ENCODE data around the gene CD80.

Gene CD80

GRCh38 chr3:119543147-119543546 is 16.3 kb downstream of the CD80 start:
- DNase-seq = no peak

GRCh38 chr3:119542168-119542767 is 17.1 kb downstream of the CD80 start:
- no peak for DNase-seq

- no peak for DNase-seq
These were observed 17.9 kb downstream of the CD80 start for GRCh38 chr3:119541547-119541946.

GRCh38 chr3:119538772-119539171 is 20.6 kb downstream of the CD80 start:
- DNase-seq = no peak

GRCh38 chr3:119536757-119537156 is 22.7 kb downstream of the CD80 start:
- DNase-seq = no peak

- no peak for DNase-seq
These were observed 25.1 kb downstream of the CD80 start for GRCh38 chr3:119534296-119534695.

GRCh38 chr3:119531151-119531550 is 28.3 kb downstream of the CD80 start:
- DNase-seq = no peak

GRCh38 chr3:119530456-119530855 is 29.0 kb downstream of the CD80 start:
- DNase-seq = no peak

- no peak for DNase-seq
These were observed 29.5 kb downstream of the CD80 start for GRCh38 chr3:119529883-119530282.

GRCh38 chr3:119527714-119528113 is 31.7 kb downstream of the CD80 start:
- DNase-seq = no peak

GRCh38 chr3:119524931-119525662 is 34.3 kb downstream of the CD80 start:
- DNase-seq = no peak

- DNase-seq = no peak
These were observed 41.4 kb downstream of the CD80 start for GRCh38 chr3:119518026-119518425.

GRCh38 chr3:119517112-119517511 is 42.3 kb downstream of the CD80 start:
- no peak for DNase-seq

- DNase-seq = no peak
These were observed 44.8 kb downstream of the CD80 start for GRCh38 chr3:119514637-119515036.

- DNase-seq = no peak
These were observed 48.7 kb downstream of the CD80 start for GRCh38 chr3:119510690-119511089.

- no peak for DNase-seq
These were observed 51.1 kb downstream of the CD80 start for GRCh38 chr3:119508172-119508845.

- no peak for DNase-seq
These were observed 52.0 kb downstream of the CD80 start for GRCh38 chr3:119507404-119507803.

GRCh38 chr3:119506631-119507030 is 52.8 kb downstream of the CD80 start:
- no peak for DNase-seq

GRCh38 chr3:119500901-119501300 is 58.5 kb downstream of the CD80 start:
- DNase-seq = no peak

- no peak for DNase-seq
These were observed 59.1 kb downstream of the CD80 start for GRCh38 chr3:119500265-119500664.

- peak; percentile 94 for DNase-seq
These were observed 61.0 kb downstream of the CD80 start, which contains the start of gene TIMMDC1 for GRCh38 chr3:119498186-119499011. Gene TIMMDC1 (plus strand): TSS chr3:119498547. CDS start chr3:119498734, 187 bp downstream.

- no peak for DNase-seq
These were observed 61.6 kb downstream of the CD80 start for GRCh38 chr3:119497820-119498185.

GRCh38 chr3:119494597-119494996 is 64.8 kb downstream of the CD80 start:
- DNase-seq = no peak

Data from T-helper 9 cell (primary cell).